Stimulated activated CD4-positive, alpha-beta T cell treated with anti-CD3 and anti-CD28 coated beads, TNF-alpha, amount 100 ng/mL, for 1 hour (primary cell): ENCODE data around the gene CROCC2.

Experiments
- DNase-seq, 3 donors: peaks; one replicate each; pipeline ENCODE4 v3.0.0-alpha.2; 2020; ENCODE audit warnings: low read depth in 3 of 3, low spot score in 1 of 3

CROCC2 gene

DNA sequence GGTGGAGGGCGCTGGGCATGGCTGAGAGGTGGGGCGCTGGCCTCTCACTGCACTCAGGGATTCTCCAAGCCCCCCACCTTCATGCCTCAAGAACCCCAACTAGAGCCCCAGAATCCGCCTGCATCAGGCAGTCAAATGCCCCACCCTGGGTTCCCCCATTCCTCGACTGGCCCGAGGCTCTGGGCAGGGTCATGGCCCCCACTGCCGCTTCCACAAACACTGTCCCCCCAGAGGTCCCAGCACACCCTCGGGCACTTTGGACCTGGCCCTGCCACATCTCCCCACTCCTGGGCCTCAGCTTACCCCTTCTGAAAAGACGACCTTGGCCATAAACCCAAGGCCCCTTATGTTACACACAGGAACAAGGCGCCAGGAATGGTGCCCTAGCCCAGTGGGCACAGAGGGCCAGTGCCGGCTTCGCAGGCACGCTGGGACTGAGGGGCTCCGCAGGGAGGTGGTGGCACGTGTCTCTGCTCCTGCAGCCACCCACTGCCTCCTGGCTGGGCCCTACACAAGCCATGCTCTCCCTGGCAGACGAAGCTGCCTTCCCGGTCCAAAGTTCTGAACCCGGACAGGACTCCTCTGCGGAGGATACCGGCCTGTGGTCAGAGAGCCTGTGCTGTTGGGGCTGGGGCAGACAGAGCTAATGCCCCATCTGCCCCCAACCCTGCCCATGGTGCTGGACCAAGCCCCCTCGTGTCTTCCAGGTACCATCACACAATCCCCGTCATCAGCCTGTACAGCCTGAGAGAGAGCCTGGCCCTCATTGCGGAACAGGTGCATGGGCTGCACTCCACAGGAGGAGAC lies 30.7 kb upstream of the CROCC2 start:
- no peak for DNase-seq

DNA sequence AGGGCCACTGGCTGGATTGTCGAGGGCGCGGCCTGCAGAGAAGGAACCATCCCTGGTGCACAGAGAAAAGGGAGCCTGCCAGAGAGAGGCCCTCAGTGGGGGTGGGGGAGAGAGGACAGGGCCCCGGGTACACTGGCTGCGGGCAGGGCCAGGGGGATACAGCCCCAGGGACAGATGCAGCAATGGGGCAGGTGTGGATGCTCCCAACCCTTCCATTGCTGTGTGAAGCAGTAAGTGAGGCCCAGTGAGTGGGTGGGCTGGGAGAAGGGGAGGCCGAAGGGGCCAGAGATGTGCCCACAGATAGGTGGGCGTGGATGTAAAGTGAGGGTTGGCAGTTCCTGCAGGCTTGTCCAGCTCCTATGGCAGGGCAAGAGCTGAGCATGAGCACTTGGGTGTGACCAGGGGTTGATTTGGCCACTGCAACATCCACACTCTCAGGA lies 30.1 kb upstream of the CROCC2 start:
- no peak for DNase-seq

DNA sequence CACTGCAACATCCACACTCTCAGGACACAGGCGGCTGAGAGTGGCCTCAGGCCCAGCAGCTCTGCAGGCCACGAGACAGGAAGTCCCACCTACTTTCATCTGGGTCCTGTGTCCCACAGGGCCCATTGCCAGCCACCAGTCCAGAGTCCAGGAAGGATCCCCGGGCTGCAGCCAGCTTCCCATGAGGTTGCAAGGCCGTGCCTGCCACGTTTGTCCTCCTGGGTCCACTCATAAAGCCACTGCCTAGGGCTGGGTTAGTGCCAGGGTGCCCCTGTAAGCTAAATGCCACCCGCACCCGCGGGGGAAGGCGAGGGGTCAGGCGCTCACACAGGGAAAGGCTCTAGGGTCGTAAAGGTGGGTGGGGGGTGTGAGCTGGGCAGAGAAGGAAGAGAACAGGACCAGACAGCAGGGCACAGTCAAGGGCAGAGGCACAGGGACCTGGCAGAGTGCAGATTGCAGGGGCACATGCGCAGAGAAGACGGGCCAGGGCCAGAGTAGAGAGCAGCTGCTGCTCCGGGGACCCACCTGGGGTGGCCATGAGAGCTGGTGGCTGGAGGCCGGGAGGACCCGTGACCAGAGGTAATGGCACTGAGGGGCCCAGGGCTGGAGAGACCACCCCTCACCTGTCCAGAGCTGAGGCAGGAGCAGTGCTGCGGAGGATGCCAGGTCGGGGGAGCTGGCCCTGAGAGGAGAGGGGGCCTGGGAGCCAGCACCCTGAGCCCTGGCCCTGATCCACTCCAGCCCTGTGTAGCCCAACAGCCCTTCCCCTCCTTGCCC lies 29.5 kb upstream of the CROCC2 start:
- no peak for DNase-seq

DNA sequence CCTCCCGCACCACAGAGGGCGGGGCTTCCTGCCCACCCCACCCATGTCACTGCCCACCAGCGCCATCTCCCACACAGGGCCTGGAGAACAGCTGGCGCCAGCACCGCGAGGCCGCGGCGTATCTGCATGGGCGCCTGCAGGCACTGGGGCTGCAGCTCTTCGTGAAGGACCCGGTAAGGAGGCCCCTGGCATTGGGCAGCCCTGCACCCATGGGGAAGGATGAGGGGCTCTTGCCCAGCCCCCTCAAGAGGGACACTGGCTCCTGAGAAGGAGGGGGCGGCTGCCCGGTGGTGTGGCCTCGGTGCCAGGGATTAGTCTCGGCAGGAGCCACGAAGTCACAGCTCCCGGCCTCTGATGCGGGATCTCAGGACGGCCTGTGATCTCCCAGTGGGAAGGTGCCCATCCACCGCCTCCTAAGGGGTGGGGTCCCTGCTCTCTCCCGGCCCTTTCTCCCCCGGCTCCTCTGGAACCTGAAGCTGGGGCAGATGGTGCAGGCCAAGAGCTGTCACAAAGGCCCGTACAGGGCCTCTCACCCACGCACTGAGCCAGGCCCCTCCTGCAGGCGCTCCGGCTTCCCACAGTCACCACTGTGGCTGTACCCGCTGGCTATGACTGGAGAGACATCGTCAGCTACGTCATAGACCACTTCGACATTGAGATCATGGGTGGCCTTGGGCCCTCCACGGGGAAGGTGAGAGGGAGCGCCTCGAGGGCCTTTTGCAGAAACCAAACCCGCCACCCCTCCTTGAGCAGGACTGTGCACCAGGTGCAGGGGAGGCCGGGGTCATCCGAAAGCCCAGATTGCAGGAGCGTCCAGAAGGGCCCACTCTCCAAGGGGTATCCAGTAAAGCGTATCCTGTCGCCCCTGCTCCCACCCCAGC lies 28.4 kb upstream of the CROCC2 start:
- DNase-seq, result no peak

DNA sequence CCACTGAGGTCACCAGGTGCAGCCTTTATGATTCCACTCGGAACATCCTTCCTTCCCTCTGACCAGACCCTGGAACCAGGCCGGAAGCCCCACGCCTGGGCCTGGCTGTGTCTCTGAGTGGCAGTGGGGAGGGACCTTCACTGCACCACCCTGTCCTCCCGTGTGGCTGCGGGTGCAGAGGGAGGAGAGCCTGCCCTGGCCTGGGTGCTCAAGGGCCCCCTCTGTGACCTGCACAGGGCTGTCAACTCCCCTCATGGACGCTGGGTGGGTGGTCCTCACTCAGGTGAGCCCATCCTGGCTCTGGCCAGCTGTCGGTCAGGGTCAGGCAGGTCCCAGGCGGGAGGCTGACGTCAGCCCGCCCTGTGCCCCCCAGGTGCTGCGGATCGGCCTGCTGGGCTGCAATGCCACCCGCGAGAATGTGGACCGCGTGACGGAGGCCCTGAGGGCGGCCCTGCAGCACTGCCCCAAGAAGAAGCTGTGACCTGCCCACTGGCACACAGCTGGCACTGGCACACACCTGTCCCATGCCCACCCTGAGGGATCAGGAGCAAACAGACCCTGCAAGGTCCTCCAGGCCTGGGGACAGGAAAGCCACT lies 27.7 kb upstream of the CROCC2 start:
- DNase-seq, result no peak

DNA sequence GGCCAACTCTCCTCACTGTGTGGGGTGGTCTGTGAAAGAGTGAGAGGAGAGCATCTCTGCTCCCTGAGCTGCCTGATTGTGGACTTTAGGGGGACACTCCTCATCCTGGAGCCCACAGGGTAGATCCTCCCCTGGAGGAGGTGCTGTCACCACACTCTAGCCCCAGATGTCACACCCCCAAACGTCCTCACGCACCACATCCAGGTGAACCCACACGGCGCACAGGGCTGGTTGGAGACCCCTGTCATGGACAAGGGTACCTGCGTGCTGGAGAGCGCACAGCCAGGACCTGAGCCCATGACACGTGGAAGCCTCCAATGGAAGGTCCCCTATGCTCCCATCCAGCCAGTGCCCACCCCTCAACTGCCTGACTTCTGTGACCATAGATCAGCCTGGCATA lies 27.0 kb upstream of the CROCC2 start:
- DNase-seq, result no peak

DNA sequence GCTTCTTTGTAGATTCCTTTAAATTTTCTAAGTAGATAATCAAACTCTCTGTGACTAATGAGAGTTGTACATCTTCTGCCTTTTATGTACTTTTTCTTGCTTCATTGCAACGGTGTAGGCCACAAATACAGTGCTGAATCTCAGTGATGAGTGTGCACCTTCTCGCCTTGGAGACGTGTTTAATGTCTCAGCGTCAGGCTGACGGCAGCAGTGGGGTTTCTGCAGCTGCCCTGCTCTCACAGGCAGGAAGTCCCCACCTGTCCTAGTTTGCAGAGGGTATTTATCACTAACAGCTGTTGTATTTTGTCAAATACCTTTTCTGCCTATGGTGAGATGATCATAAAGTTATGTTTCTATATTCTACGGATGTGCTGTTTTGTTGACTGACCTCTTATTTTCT lies 24.2 kb upstream of the CROCC2 start:
- DNase-seq, result no peak

DNA sequence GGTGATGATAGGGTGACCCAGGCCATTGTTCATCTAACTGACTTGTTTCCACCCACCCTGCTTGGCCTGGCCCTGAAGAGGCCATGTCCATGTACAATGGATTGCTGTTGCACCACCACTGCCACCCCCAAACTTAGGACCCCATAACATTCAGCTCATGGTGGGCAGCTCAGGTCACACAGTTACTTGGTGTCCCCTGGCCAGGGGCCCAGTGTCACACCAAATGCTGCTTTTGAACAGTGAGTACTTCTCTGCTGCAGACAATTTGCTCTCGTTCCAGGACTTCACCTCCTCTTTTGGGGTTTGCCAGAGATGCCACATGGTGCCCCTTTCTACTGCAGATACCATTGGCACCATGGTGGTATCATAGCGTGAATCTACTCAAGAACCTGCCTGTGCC lies 21.9 kb upstream of the CROCC2 start:
- DNase-seq, result no peak

DNA sequence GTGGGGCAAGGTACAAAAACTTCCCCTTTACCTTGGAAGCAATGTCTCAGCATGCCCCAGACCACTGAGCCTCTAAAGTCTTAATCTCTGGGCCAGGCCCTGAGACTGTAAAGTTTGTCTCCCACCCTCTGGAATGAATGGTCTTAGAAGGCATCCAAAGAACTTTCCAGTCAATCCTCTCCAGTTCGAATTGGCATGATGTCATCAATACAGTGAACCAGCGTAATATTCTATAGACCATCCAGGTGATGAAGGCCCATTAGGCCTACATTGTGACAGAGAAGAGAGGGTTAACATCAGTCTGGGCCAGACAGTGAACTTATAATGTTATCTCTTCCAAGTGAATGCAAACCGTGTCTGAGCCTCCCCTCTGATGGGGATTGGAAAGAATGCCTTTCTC lies 21.4 kb upstream of the CROCC2 start:
- no peak for DNase-seq

DNA sequence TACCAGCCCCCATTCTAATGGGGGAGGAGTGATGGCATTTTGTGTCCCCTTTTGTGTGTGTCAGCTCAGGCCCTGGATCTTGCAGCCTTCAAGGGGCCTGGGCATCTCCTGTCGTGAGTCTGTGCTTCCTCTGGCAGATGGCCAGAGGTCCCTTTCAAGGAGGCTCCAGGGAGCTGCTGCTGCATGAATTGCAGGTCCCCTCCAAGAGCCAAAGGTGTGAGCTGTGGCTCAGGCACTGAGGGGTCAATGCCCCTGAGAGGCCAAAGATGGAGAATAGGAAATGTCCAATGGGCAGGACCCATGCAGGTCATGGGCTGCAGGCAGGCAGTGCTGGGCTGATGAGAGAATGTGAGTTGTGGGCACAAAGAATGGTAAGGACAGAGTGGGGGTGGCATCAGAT lies 20.6 kb upstream of the CROCC2 start:
- no peak for DNase-seq

DNA sequence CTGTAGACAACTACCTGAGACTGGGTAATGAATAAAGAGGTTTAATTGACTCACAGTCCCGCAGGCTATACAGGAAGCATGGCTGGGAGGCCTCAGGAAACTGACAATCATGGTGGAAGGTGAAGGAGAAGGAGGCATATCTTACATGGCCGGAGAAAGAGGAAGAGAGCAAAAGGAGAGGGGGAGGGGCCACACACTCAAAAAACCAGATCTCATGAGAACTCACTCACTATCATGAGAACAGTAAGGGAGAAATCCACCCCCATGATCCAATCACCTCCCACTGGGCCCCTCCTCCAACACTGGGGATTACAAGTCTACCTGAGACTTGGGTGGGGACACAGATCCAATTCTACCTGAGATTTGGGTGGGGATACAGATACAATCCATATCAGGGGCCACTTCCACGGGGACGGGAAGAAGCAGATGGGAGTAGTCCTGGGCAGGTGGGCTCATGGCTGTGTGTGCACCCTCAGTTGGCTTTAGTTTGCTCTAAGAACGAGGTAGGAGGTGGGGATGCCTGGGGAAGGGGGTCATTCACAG lies 20.0 kb upstream of the CROCC2 start:
- DNase-seq, result no peak

DNA sequence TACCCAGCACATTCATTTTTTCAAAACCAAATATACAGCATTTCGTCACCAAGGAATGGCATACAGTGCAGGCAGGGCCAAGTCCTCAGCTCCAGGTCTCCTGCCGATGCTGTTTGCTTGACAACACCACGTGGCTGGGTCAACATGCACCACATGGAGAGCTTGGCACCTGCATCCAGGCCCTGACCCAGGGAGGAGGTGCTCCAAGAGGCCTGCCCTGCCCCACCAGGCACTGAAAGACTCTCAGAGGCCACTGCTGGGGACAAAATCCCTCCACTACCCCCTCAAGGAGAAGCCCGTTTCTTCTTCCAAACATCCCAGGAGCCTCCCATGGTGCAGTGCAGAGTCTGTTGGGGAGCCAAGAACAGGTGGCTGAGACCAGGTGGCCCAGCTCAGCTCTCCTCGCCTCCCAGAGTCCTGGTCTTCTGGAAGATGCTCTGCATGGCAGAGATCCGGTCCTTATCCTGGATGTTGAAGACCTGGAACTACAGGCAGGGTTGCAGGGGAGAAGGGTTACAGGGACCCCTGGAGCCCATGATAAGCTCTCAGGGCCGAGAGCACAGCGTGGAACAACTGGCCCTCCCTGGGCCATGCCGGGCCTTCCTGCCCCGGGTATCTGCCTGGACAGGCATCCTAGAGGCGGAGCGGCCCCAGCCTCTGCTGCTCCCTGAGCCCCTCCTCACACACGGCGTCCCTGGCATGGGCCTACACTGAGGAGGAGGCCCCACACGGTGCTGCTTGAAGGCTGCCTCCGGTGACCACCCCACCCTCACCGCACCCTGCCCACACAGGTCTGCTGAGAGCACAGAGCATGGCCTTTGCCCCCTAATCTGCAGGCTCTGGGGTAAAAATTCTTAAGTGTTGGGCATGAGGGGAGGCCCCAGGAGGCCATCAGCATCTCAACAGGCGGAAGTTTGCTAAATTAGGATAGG lies 19.2 kb upstream of the CROCC2 start:
- DNase-seq, result no peak

DNA sequence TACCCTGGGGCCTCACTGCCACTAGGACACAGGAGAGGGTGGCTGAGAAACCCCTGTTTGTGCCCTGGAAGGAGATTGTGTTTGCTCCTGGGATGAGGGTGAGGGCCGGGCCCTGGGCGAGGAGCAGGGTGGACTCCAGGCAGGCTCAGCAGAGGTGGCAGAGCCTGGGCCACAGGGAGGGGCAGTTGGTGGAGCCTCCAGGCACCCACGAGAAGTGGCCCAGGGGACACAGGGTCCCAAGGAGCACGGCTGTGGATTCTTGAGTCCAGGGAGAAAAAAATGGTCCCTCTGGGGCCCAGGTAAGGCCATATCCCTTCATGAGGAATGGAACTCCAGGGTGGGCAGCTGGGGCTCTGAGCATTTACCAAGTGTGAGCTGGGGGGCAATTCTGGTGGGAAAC lies 18.5 kb upstream of the CROCC2 start:
- no peak for DNase-seq

DNA sequence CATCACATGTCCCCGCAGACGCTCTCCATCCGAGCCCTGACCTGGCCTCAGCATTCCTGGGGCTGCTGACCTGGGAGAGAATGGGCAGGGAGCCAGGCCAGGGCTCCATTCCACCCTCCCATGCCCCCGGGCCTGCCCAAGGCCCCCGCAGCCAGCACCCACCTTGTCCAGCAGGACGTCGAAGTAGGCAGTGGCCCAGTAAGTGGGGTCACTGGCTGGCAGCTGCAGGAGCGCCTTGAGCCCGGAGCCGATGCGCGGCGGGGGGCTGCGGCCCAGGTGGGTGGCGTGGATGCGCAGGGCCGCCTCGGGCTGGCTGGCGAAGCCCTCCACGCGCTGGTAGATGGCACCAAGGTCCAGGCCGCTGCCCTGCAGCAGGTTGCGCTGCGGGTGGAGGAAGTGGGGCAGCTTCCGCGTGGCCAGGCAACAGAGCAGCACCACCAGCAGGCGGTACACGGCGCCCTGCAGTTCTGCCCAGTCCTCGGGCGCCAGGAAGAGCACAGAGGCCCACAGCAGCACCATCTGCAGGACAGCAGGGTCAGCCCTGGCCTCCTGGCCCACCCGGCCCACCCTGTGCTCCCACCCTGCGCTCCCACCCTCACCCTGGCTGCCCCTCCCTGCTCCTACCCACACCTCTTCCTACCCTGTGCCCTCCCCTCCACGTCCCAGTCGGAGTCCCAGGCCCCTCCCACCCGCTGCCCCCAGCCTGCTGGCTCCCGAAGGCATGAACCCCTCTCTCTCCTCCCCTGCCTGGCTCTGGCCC lies 17.8 kb upstream of the CROCC2 start:
- DNase-seq, result no peak

DNA sequence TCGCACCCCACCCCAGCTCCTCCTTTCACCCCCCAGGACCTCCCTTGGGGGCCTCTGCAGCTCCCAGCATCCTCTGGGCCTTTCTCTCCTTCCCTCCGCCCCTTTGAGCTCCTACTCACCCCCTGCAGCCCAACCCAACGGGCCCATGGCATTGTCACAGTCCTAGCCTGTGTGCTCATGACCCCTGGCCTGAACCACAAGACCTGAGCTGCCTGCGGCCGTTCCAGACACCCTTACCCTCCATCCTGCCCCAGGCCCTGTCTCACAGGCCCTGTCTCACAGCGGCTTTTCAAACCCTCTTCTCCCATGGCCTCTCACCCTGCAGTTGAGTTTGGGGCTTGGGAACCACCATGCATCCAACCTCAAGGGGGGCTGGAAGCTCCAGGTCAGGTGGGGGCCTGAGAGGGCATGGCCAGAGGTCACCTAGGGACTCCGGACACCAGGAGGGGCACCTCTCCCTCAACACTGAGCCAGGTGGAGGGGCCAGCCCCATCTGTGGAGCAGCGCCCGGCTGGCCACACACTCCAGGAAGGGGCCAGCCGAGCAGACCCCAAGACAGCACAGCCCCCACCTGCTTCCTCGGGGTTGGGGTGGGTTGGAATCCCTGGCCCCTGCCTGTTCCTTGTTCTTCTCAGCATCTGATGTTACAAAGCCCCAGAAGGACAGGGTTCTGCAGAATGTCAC lies 17.1 kb upstream of the CROCC2 start:
- no peak for DNase-seq

DNA sequence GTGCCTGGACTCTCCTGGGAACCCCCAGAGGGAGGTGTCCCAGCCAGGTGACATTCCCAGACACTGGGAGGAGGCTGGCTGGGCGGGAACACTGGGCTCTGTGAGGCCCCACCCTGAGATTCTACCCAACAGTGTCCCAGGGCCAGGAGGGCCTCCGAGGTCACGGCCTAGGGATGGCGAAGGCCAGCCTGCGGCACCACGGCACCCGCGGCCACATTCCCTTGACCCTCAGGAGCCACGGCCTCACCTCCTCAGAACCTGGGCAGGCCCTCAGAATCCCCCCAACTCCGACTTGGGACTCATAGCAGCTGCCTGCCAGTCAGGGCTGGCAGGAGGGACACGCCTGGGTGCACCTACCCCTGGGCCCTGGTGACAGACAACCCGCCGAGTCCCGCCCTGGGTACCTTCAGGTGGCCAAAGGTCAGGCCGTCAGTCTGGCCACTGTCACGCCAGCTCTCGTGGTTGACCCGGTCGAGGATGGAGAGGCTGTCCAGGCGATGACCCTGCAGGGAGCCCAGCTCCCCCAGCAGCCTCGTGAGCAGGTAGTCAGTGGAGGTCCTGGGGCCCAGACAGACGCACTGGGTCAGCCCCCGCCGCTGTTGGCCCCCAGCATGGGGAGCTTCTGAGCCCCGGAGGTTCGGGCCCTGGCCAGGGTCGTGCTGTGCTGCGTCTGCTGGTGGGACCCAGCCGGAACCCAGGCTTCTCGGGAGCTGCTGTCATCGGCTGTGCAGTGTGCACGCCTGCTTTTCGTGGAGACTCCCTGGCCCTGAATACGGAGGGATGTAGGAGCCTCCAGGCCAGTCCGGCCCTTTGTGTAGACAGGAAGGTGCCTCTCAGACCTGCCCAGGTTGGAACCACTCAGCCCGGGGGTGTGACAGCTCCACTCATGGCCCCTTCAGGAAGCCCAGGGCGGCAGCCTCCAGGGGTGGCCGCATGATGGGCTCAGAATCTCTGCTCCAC lies 16.3 kb upstream of the CROCC2 start:
- no peak for DNase-seq

DNA sequence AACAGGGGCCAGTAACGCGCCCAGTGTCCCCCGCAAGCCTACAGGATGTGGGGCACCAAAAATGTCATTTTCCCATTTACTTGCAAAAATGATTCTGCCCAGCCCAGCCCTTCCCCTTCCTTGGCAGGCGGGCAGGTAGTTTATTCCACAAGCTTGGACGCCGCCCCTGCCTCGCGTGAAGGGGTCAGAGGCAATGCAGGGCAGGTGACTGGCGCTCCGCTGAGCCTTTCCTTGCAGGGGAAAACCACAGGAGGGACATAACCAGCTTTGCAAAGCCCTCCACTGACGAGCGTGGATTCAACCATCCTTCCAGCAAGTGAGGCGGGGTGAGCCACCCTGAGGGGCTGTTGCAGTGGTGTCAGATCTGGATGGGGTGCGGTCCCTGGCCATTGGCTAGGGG lies 15.4 kb upstream of the CROCC2 start:
- DNase-seq, result no peak
